GM21423 (cell line): ENCODE results near the gene SURF4.
A peak's percentile ranks its signal among the peaks of the same experiment; 100 is the strongest.

Source experiments
- ATAC-seq: cut with Tn5 transposase; IDR thresholded peaks from one replicate; pipeline ENCODE4 v1.9.1; 2021; ENCODE audit warnings: mild to moderate bottlenecking, moderate library complexity; ENCODE audit not compliant: unreplicated experiment

The SURF4 gene

GRCh38 chr9:133353548-133353947 is 22.3 kb downstream of the SURF4 start:
- no peak for ATAC-seq

GRCh38 chr9:133352635-133353340 is 23.1 kb downstream of the SURF4 start:
- ATAC-seq: no peak

- no peak for ATAC-seq
Observed at GRCh38 chr9:133351908-133352634, 23.8 kb downstream of the SURF4 start.

- ATAC-seq: no peak
Observed at GRCh38 chr9:133351526-133351907, 24.3 kb downstream of the SURF4 start.

GRCh38 chr9:133349965-133350616 is 25.8 kb downstream of the SURF4 start:
- ATAC-seq: no peak

GRCh38 chr9:133348718-133349573 is 26.9 kb downstream of the SURF4 start:
- ATAC-seq: no peak

GRCh38 chr9:133347985-133348717 is 27.7 kb downstream of the SURF4 start, which contains the start of the genes MED22 and RPL7A:
Gene MED22 (minus strand): TSS chr9:133348131. CDS start chr9:133346662, 1,469 bp downstream.
Gene RPL7A (plus strand): TSS chr9:133348218. CDS start chr9:133348244, 26 bp downstream.
- peak; percentile 73 for ATAC-seq

- ATAC-seq: peak; percentile 36
Observed at GRCh38 chr9:133347515-133347984, 28.3 kb downstream of the SURF4 start.

GRCh38 chr9:133346021-133346785 is 29.7 kb downstream of the SURF4 start:
- no peak for ATAC-seq

GRCh38 chr9:133345596-133345995 is 30.3 kb downstream of the SURF4 start:
- ATAC-seq: no peak

- no peak for ATAC-seq
Observed at GRCh38 chr9:133344979-133345378, 30.9 kb downstream of the SURF4 start.

- ATAC-seq: no peak
Observed at GRCh38 chr9:133344071-133344470, 31.8 kb downstream of the SURF4 start.

GRCh38 chr9:133342570-133342969 is 33.3 kb downstream of the SURF4 start:
- ATAC-seq: no peak

- ATAC-seq: no peak
Observed at GRCh38 chr9:133342069-133342406, 33.8 kb downstream of the SURF4 start.

GRCh38 chr9:133341369-133342068 is 34.3 kb downstream of the SURF4 start:
- no peak for ATAC-seq

GRCh38 chr9:133340916-133341315 is 34.9 kb downstream of the SURF4 start:
- ATAC-seq: no peak

GRCh38 chr9:133340256-133340655 is 35.6 kb downstream of the SURF4 start:
- no peak for ATAC-seq

GRCh38 chr9:133339641-133340040 is 36.2 kb downstream of the SURF4 start:
- no peak for ATAC-seq
